HG02759 (cell line): ENCODE results near the gene AK2.
A peak's percentile ranks its signal among the peaks of the same experiment; 100 is the strongest.
"Not testable (repeated sequence)": the region's sequence is repeated elsewhere in the genome, so short reads cannot be mapped to it uniquely, and the experiment has no call there.

Experiments
- ATAC-seq: cut with Tn5 transposase; IDR thresholded peaks from one replicate; pipeline ENCODE4 v1.9.1; 2021; ENCODE audit warnings: mild to moderate bottlenecking, moderate library complexity; ENCODE audit not compliant: unreplicated experiment

Gene AK2

DNA sequence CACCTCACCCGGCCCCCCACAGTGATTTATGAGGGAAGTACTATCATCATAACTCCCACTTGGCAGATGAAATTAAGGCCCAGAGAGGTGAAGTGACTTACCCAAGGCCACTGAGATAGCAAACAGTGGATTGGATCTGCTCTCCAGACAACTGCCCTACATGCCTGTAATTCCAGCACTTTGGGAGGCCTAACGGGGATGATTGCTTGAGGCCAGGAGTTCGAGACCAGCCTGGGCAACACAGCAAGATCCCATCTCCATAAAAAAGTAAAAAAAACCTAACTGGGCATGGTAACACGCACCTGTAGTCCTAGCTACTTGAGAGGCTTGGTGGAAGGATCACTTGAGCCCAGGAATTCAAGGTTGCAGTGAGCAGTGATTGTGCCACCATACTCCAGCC, 57.8 kb downstream of the AK2 start:
- no peak for ATAC-seq

DNA sequence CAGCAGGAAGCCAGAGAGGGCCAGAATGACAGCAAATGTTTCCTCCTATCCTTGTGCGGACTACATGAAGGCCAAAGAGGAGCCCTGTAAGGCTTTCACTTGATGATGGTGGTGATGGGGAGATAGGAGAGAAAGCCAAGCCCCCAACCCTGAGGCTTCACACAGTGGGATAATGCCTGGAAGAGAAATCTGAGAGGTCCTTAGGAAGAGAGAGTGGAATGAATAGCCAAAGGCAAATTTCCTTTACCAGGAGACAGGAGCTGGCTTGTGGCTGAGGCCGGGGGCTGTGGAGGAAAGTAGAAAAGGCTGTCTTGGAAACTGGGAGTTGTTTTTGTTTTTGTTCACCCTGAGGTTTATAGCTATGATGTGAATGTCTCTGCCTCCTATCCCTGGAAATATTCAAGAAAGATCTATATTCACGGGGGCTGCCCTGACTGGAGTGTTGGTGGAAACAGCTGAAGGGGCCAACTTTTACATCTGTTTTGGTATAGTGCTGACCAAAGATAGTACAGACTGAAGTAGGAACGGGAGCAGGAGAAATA, 59.1 kb downstream of the AK2 start:
- no peak for ATAC-seq

DNA sequence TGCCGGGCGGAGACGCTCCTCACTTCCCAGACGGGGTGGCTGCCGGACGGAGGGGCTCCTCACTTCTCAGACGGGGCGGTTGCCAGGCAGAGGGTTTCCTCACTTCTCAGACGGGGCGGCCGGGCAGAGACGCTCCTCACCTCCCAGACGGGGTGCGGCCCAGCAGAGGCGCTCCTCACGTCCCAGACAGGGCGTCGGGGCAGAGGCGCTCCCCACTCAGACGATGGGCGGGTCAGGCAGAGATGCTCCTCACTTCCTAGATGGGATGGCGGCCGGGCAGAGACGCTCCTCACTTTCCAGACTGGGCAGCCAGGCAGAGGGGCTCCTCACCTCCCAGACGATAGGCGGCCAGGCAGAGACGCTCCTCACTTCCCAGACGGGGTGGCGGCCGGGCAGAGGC, 61.6 kb downstream of the AK2 start:
- not testable (repeated sequence) for ATAC-seq

DNA sequence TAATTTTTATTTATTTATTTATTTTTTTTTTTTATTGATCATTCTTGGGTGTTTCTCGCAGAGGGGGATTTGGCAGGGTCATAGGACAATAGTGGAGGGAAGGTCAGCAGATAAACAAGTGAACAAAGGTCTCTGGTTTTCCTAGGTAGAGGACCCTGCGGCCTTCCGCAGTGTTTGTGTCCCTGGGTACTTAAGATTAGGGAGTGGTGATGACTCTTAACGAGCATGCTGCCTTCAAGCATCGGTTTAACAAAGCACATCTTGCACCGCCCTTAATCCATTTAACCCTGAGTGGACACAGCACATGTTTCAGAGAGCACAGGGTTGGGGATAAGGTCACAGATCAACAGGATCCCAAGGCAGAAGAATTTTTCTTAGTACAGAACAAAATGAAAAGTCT, 63.2 kb downstream of the AK2 start:
- ATAC-seq = not testable (repeated sequence)

DNA sequence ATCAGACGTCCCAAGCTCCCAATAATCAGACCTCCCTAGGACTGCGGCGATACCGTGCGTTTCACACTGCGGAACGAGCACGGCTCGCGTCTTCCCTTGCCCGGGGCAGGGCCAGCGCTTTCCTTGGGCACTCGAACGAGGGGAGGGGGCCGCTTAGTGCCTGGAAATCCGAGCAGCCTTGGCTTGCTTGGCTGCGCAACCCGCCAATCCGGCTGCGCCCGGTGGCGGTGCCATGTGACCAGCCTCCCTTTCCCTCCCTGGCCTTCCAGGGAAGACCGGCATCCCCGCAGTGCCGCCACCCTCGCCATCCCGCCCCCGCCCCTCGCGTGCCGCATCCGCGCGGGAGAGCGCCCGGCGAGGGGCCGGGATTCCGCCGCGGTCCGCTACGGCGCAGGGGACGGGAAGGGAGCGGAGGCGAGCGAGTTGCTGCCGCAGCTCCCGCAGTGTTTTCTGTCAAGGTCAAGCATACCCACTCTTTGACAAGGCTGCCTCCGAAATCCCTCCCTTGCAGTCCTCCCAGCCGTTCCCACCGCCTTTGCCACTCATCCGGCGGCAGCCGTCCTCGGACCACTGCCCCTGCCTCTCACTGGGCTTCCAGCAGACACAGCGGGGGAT, 63.8 kb downstream of the AK2 start:
- ATAC-seq = no peak

DNA sequence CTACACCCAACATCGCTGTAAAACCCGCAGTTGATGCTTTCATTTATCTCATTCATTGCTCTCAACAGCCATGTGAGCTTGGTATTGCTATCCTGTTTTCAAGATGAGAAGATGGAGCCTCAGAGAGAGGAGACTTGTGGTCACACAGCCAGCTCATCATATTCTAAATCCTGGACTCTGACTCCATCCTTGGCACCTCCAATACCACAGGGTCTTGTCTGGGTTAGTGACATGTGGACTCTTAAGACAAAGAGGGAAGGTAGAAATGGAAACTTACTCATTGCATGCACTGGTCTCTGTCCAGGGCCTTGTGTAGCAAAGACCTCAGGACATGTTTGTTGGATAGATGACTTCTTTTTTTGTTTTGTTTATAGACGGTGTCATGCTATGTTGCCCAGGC, 65.1 kb downstream of the AK2 start:
- no peak for ATAC-seq

DNA sequence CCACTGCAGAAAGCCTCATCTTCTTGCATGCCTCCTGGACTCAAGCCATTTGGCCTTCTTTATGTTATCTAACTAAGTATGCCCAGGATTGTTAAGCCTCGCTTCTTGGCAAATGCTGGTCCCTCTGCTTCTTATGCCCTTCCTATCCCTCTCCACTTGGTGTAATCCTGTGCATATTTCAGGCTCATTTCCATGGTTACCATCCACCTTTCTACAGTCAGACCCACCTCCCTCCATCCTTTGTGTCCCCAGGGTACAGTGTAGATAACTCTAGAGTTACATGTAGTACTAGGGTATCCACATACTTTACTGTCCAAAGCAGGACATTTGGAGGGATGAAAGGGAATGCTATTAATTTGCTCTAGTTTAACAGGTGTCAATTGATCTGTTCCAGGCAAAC, 65.5 kb downstream of the AK2 start:
- no peak for ATAC-seq

DNA sequence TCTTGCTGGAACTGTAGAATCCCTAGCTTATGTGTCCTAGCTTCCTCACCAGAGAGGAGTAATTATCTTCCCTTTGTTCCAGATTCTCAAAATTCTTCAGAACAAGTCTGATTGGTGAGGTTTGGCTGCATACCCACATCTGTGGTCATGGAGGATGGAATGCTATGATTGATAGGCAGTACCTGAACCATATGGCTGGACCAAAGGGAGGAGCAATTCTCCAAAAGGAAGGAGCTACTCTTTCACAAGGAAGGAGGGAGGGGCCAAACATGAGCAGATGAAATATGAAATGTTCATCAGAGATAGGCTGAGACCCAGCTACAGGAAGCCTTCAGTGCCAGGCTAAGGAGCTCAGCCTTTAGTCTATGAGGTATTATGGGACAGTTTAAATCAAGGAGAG, 67.1 kb downstream of the AK2 start:
- ATAC-seq = no peak

DNA sequence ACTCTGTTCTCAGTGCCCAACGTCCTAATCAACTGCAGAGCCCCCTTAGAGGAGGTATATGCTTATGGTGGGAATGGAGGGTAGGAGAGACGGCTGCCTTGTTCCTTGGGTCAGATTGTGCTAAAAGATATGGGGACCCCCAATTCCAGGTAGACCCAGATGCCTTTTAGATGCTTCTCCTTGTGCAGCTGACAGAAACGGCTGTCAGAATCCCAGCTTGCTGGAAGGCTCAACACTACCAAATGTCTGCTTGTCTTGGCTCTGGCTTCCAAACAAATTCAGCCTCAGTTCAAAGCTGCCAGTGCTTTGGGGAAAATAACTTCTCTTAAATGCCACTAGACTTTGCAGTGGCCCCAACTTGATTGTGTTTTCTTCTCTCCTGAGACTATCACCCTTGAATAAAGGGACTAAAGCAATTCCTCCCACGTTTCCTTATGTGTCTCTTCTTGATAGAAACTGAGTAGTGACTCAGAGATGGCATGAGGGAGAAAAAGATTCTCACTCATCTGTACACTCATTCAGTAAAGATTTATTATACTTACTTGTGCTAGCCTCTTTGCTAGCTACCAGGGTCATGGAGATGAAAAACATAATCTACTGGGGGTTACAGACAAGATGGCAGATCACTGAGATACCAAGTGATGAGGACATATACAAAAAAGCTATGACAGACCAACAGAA, 68.7 kb downstream of the AK2 start:
- ATAC-seq = no peak

DNA sequence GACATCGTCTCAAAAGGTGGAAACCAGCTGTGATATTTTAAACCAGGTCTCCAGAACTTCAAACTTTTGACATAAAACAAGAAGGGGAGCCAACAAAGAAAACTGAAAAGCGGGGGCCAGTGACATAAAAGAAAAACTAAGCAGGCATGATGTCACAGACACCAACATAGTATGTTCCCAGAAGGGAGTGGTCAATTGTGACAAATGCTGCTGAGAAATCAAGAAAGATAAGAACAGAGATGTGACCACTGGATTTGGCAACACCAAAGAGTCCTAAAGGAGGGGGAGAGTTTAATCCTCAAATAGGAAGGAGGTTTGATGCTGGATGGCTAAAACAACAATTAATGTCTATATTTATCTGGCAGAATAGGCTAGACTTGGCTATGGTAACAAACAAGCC, 69.8 kb downstream of the AK2 start:
- ATAC-seq = no peak

DNA sequence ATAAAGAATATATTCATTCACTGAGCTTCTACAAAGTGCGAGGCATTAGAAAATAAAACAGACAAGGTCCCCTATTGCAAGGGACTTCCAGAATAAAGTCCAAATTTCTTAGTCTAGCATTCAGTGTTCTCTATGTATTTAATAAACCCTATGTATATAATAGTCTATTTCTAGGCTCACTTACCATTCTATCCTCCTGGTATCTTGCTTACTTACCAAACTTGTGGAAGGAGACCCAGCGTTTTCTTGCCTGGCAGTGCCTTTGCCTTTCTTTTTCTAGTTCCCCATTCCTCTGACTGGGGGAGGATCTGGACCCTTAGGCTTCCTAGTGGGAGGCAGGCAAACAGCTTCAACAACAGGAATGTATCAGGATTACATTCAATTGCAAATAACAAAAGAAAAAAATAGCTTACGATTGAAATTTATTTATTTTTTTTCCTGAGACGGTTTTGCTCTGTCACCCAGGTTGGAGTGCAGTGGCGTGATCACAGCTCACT, 71.4 kb downstream of the AK2 start:
- ATAC-seq = no peak

DNA sequence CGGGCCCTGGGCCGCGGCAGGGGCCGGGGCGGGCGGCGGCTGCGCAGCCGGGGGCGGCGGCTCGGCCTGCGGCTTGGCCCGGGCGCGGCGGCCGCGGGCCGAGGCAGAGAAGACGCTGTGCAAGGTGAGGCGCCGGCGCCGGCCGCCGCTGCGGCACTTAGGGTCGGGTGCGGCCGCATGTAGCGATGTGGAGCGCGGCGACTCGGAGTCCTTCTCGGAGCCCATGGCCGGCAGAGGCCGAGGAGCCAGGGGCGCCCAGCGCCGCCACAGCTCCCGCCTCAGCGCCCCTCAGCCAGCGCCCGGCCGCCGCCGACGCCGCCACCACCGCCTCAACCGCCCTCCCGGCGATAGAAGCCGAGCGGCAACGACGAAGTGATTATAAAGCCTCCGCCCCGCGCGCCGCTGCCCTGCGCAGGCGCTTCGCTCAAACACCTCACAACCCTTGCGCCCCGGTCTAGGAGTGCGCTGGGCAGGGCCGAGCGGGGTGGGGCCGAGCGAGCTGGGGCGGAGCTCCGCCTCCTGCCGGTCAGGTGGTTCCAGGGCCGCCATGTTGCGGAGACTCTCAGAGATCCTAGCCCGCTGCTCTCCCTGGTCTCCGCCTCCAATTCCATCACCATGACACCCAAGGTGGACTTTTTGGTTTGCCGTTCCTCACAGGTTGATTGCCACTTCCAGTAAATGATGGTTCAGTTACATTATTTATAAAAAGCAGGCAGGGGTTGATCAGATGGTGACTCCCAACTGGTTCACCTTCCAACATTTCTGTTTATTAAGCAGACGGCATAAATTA, 72.0 kb downstream of the AK2 start, which contains the start of gene RNF19B:
Gene RNF19B (minus strand): TSS at position 349 of the 790 bp plus-strand sequence. CDS start 124 bp downstream, at position 225.
- ATAC-seq = peak; percentile 86

DNA sequence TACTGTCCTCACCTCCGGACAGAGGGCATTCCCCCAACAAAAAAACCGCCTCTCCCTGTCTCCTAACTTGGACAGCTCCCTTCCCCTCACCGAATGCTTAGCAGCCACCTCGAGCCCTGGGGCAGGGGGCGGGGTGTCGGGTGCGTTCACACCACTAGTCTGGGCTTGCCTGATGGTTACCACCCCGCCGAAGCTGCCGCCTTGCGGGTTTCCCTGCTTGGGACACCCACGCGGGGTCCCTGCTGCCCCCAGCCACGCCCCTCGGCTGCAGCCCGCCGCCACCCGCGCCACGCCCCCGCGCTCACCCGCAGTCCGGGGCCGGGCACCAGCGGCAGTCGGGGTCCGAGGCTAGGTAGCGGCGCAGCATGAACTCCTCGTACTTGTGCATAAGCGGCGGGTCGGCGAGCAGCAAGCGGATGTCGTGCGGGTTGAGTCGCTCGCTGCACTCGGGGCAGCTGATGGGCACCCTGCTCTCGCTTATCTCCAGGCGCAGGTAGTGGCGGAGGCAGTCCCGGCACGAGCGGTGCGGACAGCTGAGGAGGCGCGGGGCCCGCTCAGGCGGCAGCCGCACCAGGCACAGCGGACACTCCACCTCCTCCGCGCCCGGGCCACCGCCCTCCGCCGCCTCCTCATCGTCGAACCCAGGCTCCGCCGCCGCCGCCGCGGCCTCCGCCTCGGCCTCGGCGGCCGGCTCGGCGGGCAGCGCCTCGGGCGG, 72.8 kb downstream of the AK2 start:
- peak; percentile 31 for ATAC-seq

DNA sequence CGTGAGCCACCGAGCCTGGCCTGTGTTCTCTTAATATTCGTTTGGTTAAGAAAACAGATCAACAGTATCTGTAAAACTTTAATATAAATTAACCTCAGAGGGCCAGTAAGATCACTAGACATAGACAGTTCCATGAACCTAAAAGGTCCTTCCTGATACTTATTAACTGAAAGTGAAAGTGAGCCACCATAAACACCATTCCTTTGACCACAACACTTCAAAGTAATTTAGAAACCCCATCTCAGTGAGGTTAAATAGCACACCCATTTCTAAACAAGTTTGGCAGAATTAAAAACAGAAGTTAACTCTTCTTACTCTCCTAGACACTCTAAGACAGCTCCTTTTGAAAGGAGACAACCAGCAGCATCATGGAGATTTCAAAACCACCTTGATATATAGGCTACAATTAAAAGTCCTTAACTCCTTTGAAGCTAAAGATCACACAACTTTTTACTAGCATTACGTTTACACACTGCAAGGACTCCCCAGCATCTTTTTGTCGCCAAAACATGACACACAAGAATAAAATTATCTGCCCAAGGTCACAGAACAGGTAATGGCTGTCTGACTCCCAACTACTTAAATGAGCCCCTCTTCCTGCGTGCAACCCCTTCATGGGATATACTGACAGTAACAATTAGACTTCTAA, 74.3 kb downstream of the AK2 start:
- no peak for ATAC-seq

DNA sequence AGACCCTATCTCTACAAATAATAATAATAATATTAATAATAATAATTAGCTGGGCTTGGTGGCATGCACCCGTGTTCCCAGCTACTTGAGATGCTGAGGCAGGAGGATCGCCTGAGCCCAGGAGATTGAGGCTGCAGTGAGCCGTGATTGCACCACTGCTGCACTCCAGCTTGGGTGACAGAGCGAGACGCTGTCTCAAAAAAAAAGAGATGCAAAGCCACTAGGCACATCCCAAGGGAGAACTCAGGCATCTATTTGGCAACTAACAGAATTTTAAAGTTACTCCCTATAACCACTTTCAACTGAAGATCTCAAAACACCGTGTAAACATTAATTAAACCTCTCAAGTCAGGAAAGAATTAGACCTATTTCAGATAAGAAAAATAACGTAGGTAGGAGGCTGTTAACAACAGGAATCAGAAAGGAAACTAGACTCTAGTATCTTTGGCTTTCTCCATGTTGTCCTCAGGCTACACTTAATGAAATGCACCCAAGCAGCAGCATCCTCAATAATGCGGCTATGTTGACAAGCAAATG, 75.8 kb downstream of the AK2 start:
- ATAC-seq = no peak

DNA sequence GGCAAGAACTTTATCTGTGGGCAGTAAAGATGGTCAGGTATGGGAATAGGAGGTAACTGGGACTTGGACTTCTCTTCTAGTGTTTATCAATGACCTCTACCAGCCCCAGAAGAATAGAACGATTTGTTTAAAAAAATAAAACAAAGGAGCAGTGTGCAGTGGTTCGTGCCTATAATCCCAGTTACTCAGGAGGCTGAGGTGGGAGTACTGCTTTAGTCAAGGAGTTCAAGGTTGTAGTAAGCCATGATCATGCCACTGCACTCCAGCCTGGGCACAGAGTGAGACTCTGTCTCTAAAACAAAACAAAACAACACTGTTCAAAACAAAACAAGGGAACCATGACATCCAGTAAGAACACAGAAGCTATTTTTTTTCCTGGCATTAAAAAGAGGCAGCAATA, 76.3 kb downstream of the AK2 start:
- no peak for ATAC-seq

DNA sequence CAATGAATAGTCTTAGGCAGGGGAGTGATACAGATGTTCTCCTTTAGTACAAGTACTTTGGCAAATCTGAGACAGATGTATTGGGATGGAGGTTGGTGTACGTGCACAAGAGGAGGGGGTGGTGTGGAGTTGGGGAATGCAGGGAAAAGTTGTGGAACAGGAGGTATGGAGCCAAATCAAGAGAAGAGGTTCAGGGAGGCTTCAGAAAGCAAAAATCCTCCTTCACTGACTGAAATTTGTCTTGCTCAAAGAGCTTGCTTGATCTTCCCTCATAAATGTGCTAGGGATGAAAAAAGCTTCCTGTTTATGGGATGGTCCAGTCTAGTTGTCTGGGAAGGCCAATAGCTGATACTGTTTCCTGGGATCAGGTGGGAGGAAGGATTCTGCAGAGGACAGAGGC, 77.9 kb downstream of the AK2 start:
- ATAC-seq = no peak
